H1 (cell line): ENCODE data around the gene DOCK9. TPM values are rescaled to one million over a fixed set of nuclear protein-coding genes. Genes with fewer than 3 reads are reported as not detected.
A peak's percentile ranks its signal among the peaks of the same experiment; 100 is the strongest.

Source experiments
- CTCF ChIA-PET: fragments of 300-600 bp; sonication (Branson Sonifier 250); formaldehyde crosslinking; loops from one replicate; lab custom pipeline; 2021; ENCODE audit not compliant: partially characterized antibody; lab: Charles Lee
- POLR2A ChIA-PET: fragments of 300-600 bp; sonication (Branson Sonifier 250); formaldehyde crosslinking; loops from one replicate; lab custom pipeline; 2021; ENCODE audit warnings: inconsistent platforms; ENCODE audit not compliant: partially characterized antibody; lab: Charles Lee
- DNase-seq, 2 experiments: peaks; one replicate each; pipeline versions ENCODE4 v3.0.0 to v3.0.0-alpha.2; 2010 to 2022; ENCODE audit warnings: low spot score in 2 of 2, low read depth in 1 of 2, mixed read lengths in 1 of 2
- FAIRE-seq: peaks from 2 replicates; lab custom pipeline; 2011; peaks lifted over from hg19 to GRCh38; lab: Jason Lieb, UNC
- H2AFZ ChIP-seq: 2 replicates; pipeline ENCODE4 v1.8.1; 2012; ENCODE audit warnings: low read length, inconsistent platforms
- H2AK5ac ChIP-seq: 2 replicates; pipeline ENCODE4 v1.6.1; 2013; ENCODE audit warnings: low read depth, low read length
- H2BK120ac ChIP-seq: replicated peaks from 2 replicates; pipeline ENCODE3; 2013; ENCODE audit warnings: low read depth, low read length, inconsistent platforms
- H2BK12ac ChIP-seq: 2 replicates; pipeline ENCODE4 v1.6.1; 2013; ENCODE audit warnings: low read depth, low read length
- H2BK15ac ChIP-seq: 2 replicates; pipeline ENCODE4 v1.6.1; 2013; ENCODE audit warnings: low read length
- H2BK20ac ChIP-seq: 2 replicates; pipeline ENCODE4 v1.6.1; 2013; ENCODE audit warnings: low read length
- H2BK5ac ChIP-seq: 2 replicates; pipeline ENCODE4 v1.6.1; 2013; ENCODE audit warnings: low read depth, low read length
- H3K14ac ChIP-seq: 2 replicates; pipeline ENCODE4 v1.6.1; 2013; ENCODE audit warnings: inconsistent platforms; ENCODE audit not compliant: insufficient read length
- H3K18ac ChIP-seq: 2 replicates; pipeline ENCODE4 v1.6.1; 2013; ENCODE audit warnings: low read length; ENCODE audit errors: extremely low read depth
- H3K23ac ChIP-seq: 2 replicates; pipeline ENCODE4 v1.6.1; 2013; ENCODE audit warnings: inconsistent platforms; ENCODE audit not compliant: insufficient read length
- H3K23me2 ChIP-seq: 2 replicates; pipeline ENCODE4 v1.6.1; 2013; ENCODE audit warnings: low read depth, low read length
- H3K27ac ChIP-seq: 2 replicates; pipeline ENCODE4 v1.6.1; 2011; ENCODE audit warnings: low read depth, low read length, inconsistent platforms
- H3K27me3 ChIP-seq, 4 experiments: replicated peaks in 1 of 4; 1 replicate in 1 of 4; 2 replicates in 3 of 4; pipeline versions ENCODE4 v1.6.1 to v1.8.1; 2011 to 2013; ENCODE audit warnings: low read length in 3 of 4, mild to moderate bottlenecking in 3 of 4, inconsistent platforms in 2 of 4, mixed read lengths in 2 of 4, moderate library complexity in 1 of 4; ENCODE audit not compliant: control insufficient read depth in 3 of 4, insufficient read depth in 3 of 4; ENCODE audit errors: extremely low read depth in 1 of 4
- H3K36me3 ChIP-seq, 4 experiments: 2 replicates each; pipeline versions ENCODE4 v1.6.1 to v1.8.1; 2011 to 2013; ENCODE audit warnings: mild to moderate bottlenecking in 4 of 4, low read length in 3 of 4, moderate library complexity in 2 of 4, control low read depth in 1 of 4, inconsistent platforms in 1 of 4; ENCODE audit not compliant: insufficient read depth in 4 of 4, control insufficient read depth in 2 of 4
- H3K4ac ChIP-seq: replicated peaks from 2 replicates; pipeline ENCODE3; 2013; ENCODE audit warnings: low read length, low read depth, mixed read lengths, inconsistent platforms; ENCODE audit not compliant: insufficient read length
- H3K4me1 ChIP-seq, 4 experiments: replicated peaks in 1 of 4; 1 replicate in 1 of 4; 2 replicates in 3 of 4; pipeline versions ENCODE4 v1.6.1 to v1.8.1; 2011 to 2013; ENCODE audit warnings: low read length in 3 of 4, inconsistent platforms in 2 of 4, mixed read lengths in 1 of 4; ENCODE audit not compliant: insufficient read depth in 4 of 4, control insufficient read depth in 3 of 4
- H3K4me2 ChIP-seq, 2 experiments: 2 replicates each; pipeline versions ENCODE4 v1.6.1 to v1.8.1; 2011 to 2013; ENCODE audit warnings: low read depth in 2 of 2, low read length in 2 of 2, control low read depth in 1 of 2, inconsistent platforms in 1 of 2, mild to moderate bottlenecking in 1 of 2; ENCODE audit not compliant: insufficient read depth in 1 of 2
- H3K4me3 ChIP-seq, 4 experiments: fragments of 200-600, 300-600 bp in 1 of 4; sonication (generic), shearing (Covaris generic), sonication (Bioruptor Twin) in 1 of 4; 2 replicates each; pipeline versions ENCODE4 v1.5.1 to v1.8.1; 2011 to 2016; ENCODE audit warnings: low read length in 4 of 4, low read depth in 3 of 4, control low read depth in 2 of 4, inconsistent platforms in 2 of 4, mild to moderate bottlenecking in 2 of 4, mixed read lengths in 1 of 4, moderate library complexity in 1 of 4; ENCODE audit not compliant: insufficient read depth in 2 of 4; ENCODE audit errors: extremely low read depth in 1 of 4
- H3K56ac ChIP-seq: replicated peaks from 2 replicates; pipeline ENCODE3; 2013; ENCODE audit warnings: low read depth, mild to moderate bottlenecking, mixed read lengths, low read length, inconsistent platforms; ENCODE audit not compliant: insufficient read length
- H3K79me1 ChIP-seq: 2 replicates; pipeline ENCODE4 v1.6.1; 2013; ENCODE audit warnings: low read depth, low read length, control low read depth
- H3K79me2 ChIP-seq, 2 experiments: 2 replicates each; pipeline versions ENCODE4 v1.6.1 to v1.8.1; 2012 to 2013; ENCODE audit warnings: low read length in 2 of 2, mild to moderate bottlenecking in 2 of 2, inconsistent platforms in 1 of 2; ENCODE audit not compliant: insufficient read depth in 2 of 2, control insufficient read depth in 1 of 2
- H3K9ac ChIP-seq, 4 experiments: replicated peaks in 1 of 4; 1 replicate in 1 of 4; 2 replicates in 3 of 4; pipeline versions ENCODE4 v1.6.1 to v1.8.1; 2011 to 2013; ENCODE audit warnings: low read depth in 3 of 4, low read length in 3 of 4, control low read depth in 2 of 4, mild to moderate bottlenecking in 2 of 4, moderate library complexity in 2 of 4, inconsistent platforms in 1 of 4; ENCODE audit errors: extremely low read depth in 1 of 4
- H3K9me3 ChIP-seq, 2 experiments: 2 replicates each; pipeline versions ENCODE4 v1.6.1 to v1.8.1; 2012 to 2013; ENCODE audit warnings: mild to moderate bottlenecking in 2 of 2, moderate library complexity in 2 of 2, control low read depth in 1 of 2, inconsistent platforms in 1 of 2, low read depth in 1 of 2, low read length in 1 of 2, mixed read lengths in 1 of 2; ENCODE audit not compliant: insufficient read depth in 2 of 2
- H4K20me1 ChIP-seq, 2 experiments: replicated peaks in 1 of 2; 2 replicates each; pipeline versions ENCODE3 to v1.8.1; 2011 to 2013; ENCODE audit warnings: inconsistent platforms in 2 of 2, low read length in 2 of 2, mild to moderate bottlenecking in 1 of 2; ENCODE audit not compliant: insufficient read depth in 2 of 2, control insufficient read depth in 1 of 2
- H4K5ac ChIP-seq: 2 replicates; pipeline ENCODE4 v1.6.1; 2013; ENCODE audit warnings: low read length, low read depth, mixed read lengths, inconsistent platforms; ENCODE audit not compliant: insufficient read length
- H4K8ac ChIP-seq: 2 replicates; pipeline ENCODE4 v1.8.0; 2013; ENCODE audit warnings: mild to moderate bottlenecking, moderate library complexity, low read length, inconsistent platforms; ENCODE audit not compliant: insufficient read depth; ENCODE audit errors: extremely low read depth
- H4K91ac ChIP-seq: replicated peaks from 2 replicates; pipeline ENCODE3; 2013; ENCODE audit warnings: low read length, mixed read lengths, inconsistent platforms; ENCODE audit not compliant: insufficient read length
- KDM5A ChIP-seq: fragments of 200-600 bp; IDR thresholded peaks from 2 replicates; pipeline ENCODE4 v1.7.1; 2012; ENCODE audit warnings: mild to moderate bottlenecking, low read length, inconsistent platforms, mixed read lengths
- MAFK ChIP-seq: IDR thresholded peaks from 2 replicates; pipeline ENCODE4 v1.6.1; 2012; ENCODE audit warnings: low read depth, mild to moderate bottlenecking, improper control_type of control experiment, low read length
- USF2 ChIP-seq: IDR thresholded peaks from 2 replicates; pipeline ENCODE4 v1.6.1; 2011; ENCODE audit warnings: low read length, improper control_type of control experiment
- WGBS, 2 experiments: shearing (Covaris generic) in 1 of 2; methylation state at CpG; one replicate each; pipeline versions ENCODE4 v1.1.6 to v1.1.7; 2013 to 2015; ENCODE audit warnings: low lambda C conversion rate in 2 of 2, mixed read lengths in 2 of 2, inconsistent platforms in 1 of 2, low coverage in 1 of 2, missing lambda C conversion rate in 1 of 2; ENCODE audit not compliant: insufficient replicate concordance in 2 of 2, insufficient coverage in 1 of 2, insufficient read length in 1 of 2; ENCODE audit errors: extremely low coverage in 1 of 2, missing lambda C conversion rate in 1 of 2; 5-methylcytosine and 5-hydroxymethylcytosine counted together
- polyA plus RNA-seq, 7 experiments: library from polyadenylated mRNA; depleted of rRNA in 3 of 7; stranded (reverse) in 5 of 7; unstranded in 2 of 7; fragments of >200 nt in 5 of 7; fragments of 200-250 nt in 2 of 7; gene quantifications; 1 replicate in 5 of 7; 2 replicates in 1 of 7; 4 replicates in 1 of 7; pipeline versions ENCODE4 v1.2.1 to v1.2.3, GENCODE V29; 2011 to 2013; ENCODE audit warnings: missing spikeins in 2 of 7, mixed read lengths in 2 of 7
- total RNA-seq: library from RNA; stranded (reverse); fragmentation: NEBNext Ultra II Directional; extraction: Animal tissue kit (Norgen Biotek cat#: 25700); gene quantifications from 2 replicates; pipeline ENCODE4 v1.2.1, GENCODE V29; 2021

The DOCK9 gene
- total and polyA plus RNA-seq, 2 of the 8 experiments (the other 6 are each of a cell fraction or from before 2014, with no cell fraction given) = 21.6 to 31.5 TPM

DNA sequence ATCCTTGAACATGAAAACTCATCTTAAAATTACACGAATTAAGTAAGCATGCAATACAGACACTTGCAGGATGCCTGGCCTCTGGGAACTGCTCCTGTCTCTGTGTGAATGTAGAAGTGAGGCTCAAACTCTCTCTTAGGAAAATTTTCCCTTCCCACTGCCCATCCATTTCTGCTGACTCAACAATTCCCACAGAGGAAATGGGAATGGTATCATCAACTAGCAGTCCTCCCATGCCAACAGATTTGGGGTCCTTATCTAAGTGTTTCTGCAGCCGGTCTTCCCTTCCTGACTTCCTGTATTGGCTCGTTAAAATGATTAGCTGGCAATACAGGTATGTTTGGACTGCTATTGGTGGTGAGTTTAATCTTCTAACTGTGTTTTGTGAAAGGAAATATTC lies 85.8 kb downstream of the DOCK9 start:
- Histone ChIP-seq H2BK12ac (no peak overlapping the region), H3K27me3 (no peaks in the 10 kb centered on the region), H2AK5ac (no peak overlapping the region), H3K4ac (no peak overlapping the region), H3K79me1 (no peaks in the 10 kb centered on the region), H2BK120ac (no peak overlapping the region), H2BK20ac (no peak overlapping the region), H3K4me3 (no peak overlapping the region), H3K27ac (no peak overlapping the region), H3K4me1 (peaks cover 2 to 16% (median 8%) of the 10 kb centered on the region in 4 experiments; a peak in 4 of 7 replicates), H3K4me2 (no peak overlapping the region), H3K36me3 (no peaks in the 10 kb centered on the region; a peak in 1 of 8 replicates), H2BK15ac (no peak overlapping the region), H4K20me1 (no peaks in the 10 kb centered on the region), H3K9me3 (no peaks in the 10 kb centered on the region), H3K14ac (no peak overlapping the region), H3K56ac (no peak overlapping the region), H2BK5ac (no peak overlapping the region), H4K8ac (no peak overlapping the region), H3K79me2 (no peaks in the 10 kb centered on the region), H2AFZ (no peak overlapping the region), H3K9ac (no peak overlapping the region), H3K18ac (no peak overlapping the region), H4K5ac (no peak overlapping the region), H3K23ac (no peak overlapping the region), H3K23me2 (no peaks in the 10 kb centered on the region), H4K91ac (no peak overlapping the region)
- ChIA-PET POLR2A (interaction anchor here (0.9 kb wide), 1 partner anchor 8 kb away, joined by 3 read pairs; no protein-coding TSS in a partner anchor), CTCF (interaction anchor here (0.7 kb wide), 1 partner anchor 26 kb away, joined by 5 read pairs; no protein-coding TSS in a partner anchor)
- FAIRE-seq (no peak), DNase-seq (no peak)
- TF ChIP-seq KDM5A (no peak), USF2 (no peak), MAFK (peak; percentile 97)
- 79% methylated on average over 3 of the region's 3 CpGs; no CpG with 5 or more reads in 1 of the 2 experiments for WGBS, 2 experiments
